ENCODE results near the gene KIF2A. TPM values are rescaled to one million over a fixed set of nuclear protein-coding genes. Genes with fewer than 3 reads are reported as not detected.

The KIF2A gene
- total and polyA plus RNA-seq, 9 of the 15 experiments (the other 6 are each of a cell fraction or from before 2014, with no cell fraction given): 42.6 to 126 (median 77.6) TPM

- TF ChIP-seq ZNF398 (CRISPR knock-in tag; IDR thresholded peaks at IDR 0.05): no peak
- TF ChIP-seq CREM (IDR thresholded peaks at IDR 0.05; ENCODE audit: low read depth): peak; percentile 39; the same call in 1 of the 2 replicates
- peak; percentile 94 for TF ChIP-seq ARID1B (IDR thresholded peaks at IDR 0.05)
- peak; percentile 10; the same call in 1 of the 2 replicates for TF ChIP-seq ZBTB40 (IDR thresholded peaks at IDR 0.05)
- no peak for TF ChIP-seq ZBTB40 (CRISPR knock-in tag; IDR thresholded peaks at IDR 0.05)
- peak; percentile 66; the same call in 1 of the 2 replicates for TF ChIP-seq ZNF644 (tag; IDR thresholded peaks at IDR 0.05; ENCODE audit: low read depth)
- peak; percentile 83 for TF ChIP-seq GATA2 (CRISPR knock-in tag; IDR thresholded peaks at IDR 0.05)
- TF ChIP-seq ZBTB17 (CRISPR knock-in tag; IDR thresholded peaks at IDR 0.05): no peak
- TF ChIP-seq NKRF (IDR thresholded peaks at IDR 0.05; ENCODE audit: borderline replicate concordance): no peak
- TF ChIP-seq ZNF174 (CRISPR knock-in tag; IDR thresholded peaks at IDR 0.05): no peak
- peak; percentile 32; the same call in 1 of the 2 replicates for TF ChIP-seq VEZF1 (CRISPR knock-in tag; IDR thresholded peaks at IDR 0.05)
- TF ChIP-seq RHOXF2B (CRISPR knock-in tag; conservative IDR thresholded peaks at IDR 0.05): no peak
- peak; percentile 50; the same call in 1 of the 2 replicates for TF ChIP-seq PML (IDR thresholded peaks at IDR 0.05; ENCODE audit: low read length)
- TF ChIP-seq EP400 (IDR thresholded peaks at IDR 0.05): peak; percentile 56
These were observed 115.4 kb downstream of the KIF2A start (continued) for GRCh38 chr5:62421414-62421813.
